Left ventricle myocardium inferior (tissue), 1 donor: ENCODE data around the gene SH3BP2. TPM values are rescaled to one million over a fixed set of nuclear protein-coding genes. Genes with fewer than 3 reads are reported as not detected.

ENCODE experiments used
- DNase-seq: peaks from one replicate; pipeline ENCODE4 v3.0.0-alpha.2; 2020
- H3K27ac ChIP-seq: fragments of 200-600 bp; replicated peaks from 2 replicates; pipeline ENCODE4 v1.8.0; 2021
- H3K27me3 ChIP-seq: fragments of 200-600 bp; 2 replicates; pipeline ENCODE4 v1.8.0; 2021; ENCODE audit warnings: low read depth
- H3K36me3 ChIP-seq: fragments of 200-600 bp; 2 replicates; pipeline ENCODE4 v1.8.0; 2021
- H3K4me1 ChIP-seq: fragments of 200-600 bp; 2 replicates; pipeline ENCODE4 v1.8.0; 2021
- H3K4me3 ChIP-seq: fragments of 200-600 bp; 2 replicates; pipeline ENCODE4 v1.8.0; 2021; ENCODE audit warnings: mild to moderate bottlenecking, moderate library complexity
- H3K9me3 ChIP-seq: fragments of 200-600 bp; replicated peaks from 2 replicates; pipeline ENCODE4 v1.8.0; 2021
- intact Hi-C: fragments of 100-400 bp; cut with micrococcal nuclease; formaldehyde crosslinking; loops from one replicate; pipeline ENCODE4 v1.11.0; 2022
- total RNA-seq: library from RNA; stranded (reverse); fragmentation: NEBNext Ultra II Directional; extraction: Animal tissue kit (Norgen Biotek cat#: 25700); gene quantifications from one replicate; pipeline ENCODE4 v1.2.1, GENCODE V29; 2021
- TF ChIP-seq, protein P1 (sequence below): fragments of 200-600 bp; IDR thresholded peaks from 2 replicates; pipeline ENCODE4 v1.8.0; 2021; ENCODE audit warnings: antibody characterized with exemption, mild to moderate bottlenecking, borderline replicate concordance
- donor health status: DM: no; HTN: yes; CAD: no; lungs with severe emphysema.

Gene SH3BP2
- total RNA-seq, 1 donor from 2014 or later = 24.7 TPM

DNA sequence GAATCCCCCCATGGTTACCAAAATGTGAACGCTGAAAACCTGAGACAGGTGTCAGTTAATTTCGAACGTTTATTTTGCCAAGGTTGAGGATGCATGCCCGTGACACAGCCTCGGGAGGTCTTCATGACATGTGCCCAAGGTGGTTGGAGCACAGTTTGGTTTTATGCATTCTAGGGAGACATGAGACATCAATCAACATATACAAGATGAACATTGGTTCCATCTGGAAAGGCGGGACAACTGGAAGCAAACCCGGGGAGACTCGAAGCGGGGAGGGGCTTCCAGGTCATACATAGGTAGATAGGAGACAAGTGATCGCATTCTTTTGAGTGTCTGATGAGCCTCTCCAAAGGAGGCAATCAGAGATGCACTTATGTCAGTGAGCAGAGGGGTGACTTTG, 11.0 kb upstream of the SH3BP2 start:
- no peak overlapping the region for H3K27ac ChIP-seq
- peaks cover 14% of the 10 kb centered on the region for H3K4me1 ChIP-seq
- TF ChIP-seq, protein P1, sequence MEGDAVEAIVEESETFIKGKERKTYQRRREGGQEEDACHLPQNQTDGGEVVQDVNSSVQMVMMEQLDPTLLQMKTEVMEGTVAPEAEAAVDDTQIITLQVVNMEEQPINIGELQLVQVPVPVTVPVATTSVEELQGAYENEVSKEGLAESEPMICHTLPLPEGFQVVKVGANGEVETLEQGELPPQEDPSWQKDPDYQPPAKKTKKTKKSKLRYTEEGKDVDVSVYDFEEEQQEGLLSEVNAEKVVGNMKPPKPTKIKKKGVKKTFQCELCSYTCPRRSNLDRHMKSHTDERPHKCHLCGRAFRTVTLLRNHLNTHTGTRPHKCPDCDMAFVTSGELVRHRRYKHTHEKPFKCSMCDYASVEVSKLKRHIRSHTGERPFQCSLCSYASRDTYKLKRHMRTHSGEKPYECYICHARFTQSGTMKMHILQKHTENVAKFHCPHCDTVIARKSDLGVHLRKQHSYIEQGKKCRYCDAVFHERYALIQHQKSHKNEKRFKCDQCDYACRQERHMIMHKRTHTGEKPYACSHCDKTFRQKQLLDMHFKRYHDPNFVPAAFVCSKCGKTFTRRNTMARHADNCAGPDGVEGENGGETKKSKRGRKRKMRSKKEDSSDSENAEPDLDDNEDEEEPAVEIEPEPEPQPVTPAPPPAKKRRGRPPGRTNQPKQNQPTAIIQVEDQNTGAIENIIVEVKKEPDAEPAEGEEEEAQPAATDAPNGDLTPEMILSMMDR = no peak
- no peaks in the 10 kb centered on the region for H3K36me3 ChIP-seq
- peaks cover 31% of the 10 kb centered on the region for H3K9me3 ChIP-seq
- H3K27me3 ChIP-seq = no peaks in the 10 kb centered on the region
- no peak for DNase-seq
- H3K4me3 ChIP-seq = no peak overlapping the region
- intact Hi-C loops = no loop called here

- TF ChIP-seq, protein P1 = no peak
- Histone ChIP-seq H3K4me3 (no peak overlapping the region), H3K36me3 (no peaks in the 10 kb centered on the region), H3K27ac (no peak overlapping the region), H3K9me3 (peaks cover 31% of the 10 kb centered on the region), H3K4me1 (peaks cover 33% of the 10 kb centered on the region), H3K27me3 (no peaks in the 10 kb centered on the region)
- DNase-seq = no peak
- intact Hi-C loops = no loop called here
Observed at GRCh38 chr4:2783790-2784189, 9.1 kb upstream of the SH3BP2 start.

DNA sequence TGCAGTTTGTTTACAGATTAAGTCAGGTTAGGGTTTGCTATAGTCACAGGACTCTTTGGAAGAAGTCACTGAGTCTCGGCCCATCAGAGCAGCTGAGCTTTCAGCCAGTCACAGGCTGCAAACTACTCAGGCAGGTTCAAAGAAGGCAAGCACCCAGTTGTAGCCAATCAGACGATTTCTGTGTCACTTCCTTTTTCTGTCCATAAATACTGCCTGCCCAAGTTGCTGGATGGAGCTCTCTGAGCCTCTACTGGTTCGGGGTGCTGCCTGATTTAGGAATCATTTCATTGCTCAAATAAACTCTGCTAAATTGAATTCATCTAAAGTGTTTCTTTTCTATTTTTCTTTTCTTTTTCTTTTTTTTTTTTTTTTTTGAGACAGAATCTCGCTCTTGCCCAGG, 7.3 kb upstream of the SH3BP2 start:
- TF ChIP-seq, protein P1 = no peak
- H3K4me3 ChIP-seq = no peak overlapping the region
- no peaks in the 10 kb centered on the region for H3K36me3 ChIP-seq
- no peaks in the 10 kb centered on the region for H3K27me3 ChIP-seq
- no peak for DNase-seq
- intact Hi-C loops = no loop called here
- H3K4me1 ChIP-seq = peaks cover 37% of the 10 kb centered on the region
- H3K9me3 ChIP-seq = peaks cover 31% of the 10 kb centered on the region
- peak overlapping the region; percentile 87 for H3K27ac ChIP-seq

- DNase-seq = no peak
- no peaks in the 10 kb centered on the region for H3K27me3 ChIP-seq
- intact Hi-C loops = no loop called here
- H3K9me3 ChIP-seq = peaks cover 31% of the 10 kb centered on the region
- H3K27ac ChIP-seq = peak overlapping the region; percentile 87
- H3K36me3 ChIP-seq = no peaks in the 10 kb centered on the region
- peaks cover 41% of the 10 kb centered on the region for H3K4me1 ChIP-seq
- H3K4me3 ChIP-seq = no peak overlapping the region
- TF ChIP-seq, protein P1 = no peak
Observed at GRCh38 chr4:2786152-2786671, 6.7 kb upstream of the SH3BP2 start.

DNA sequence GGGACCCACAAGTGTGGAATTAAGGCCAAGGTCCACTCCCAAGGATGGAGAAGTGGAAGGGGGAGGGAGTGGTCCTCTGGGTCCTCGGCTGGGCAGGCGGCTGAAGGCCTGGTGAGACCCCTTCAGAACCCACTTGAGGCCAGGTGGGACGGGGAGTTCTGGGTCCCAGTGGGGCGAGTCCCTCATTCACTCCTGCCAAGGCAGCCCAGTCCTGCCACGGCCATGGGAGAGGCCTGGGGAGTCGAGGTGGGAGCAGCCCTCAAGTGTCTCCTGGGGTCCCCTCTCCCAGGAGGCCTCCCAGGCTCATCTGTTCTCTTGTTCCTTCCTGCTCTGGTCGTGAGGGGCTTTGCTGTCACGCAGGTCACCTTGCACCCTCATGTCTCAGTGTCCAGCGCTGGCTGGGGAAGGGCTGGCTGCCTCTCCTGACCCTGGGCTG, 6.1 kb upstream of the SH3BP2 start:
- H3K27ac ChIP-seq = peak overlapping the region; percentile 87
- TF ChIP-seq, protein P1 = no peak
- intact Hi-C loops = no loop called here
- no peaks in the 10 kb centered on the region for H3K27me3 ChIP-seq
- no peak overlapping the region for H3K4me3 ChIP-seq
- no peak for DNase-seq
- H3K9me3 ChIP-seq = peaks cover 26% of the 10 kb centered on the region
- peaks cover 47% of the 10 kb centered on the region for H3K4me1 ChIP-seq
- no peaks in the 10 kb centered on the region for H3K36me3 ChIP-seq
